Measurements from ENCODE around the gene VIPR2.

The VIPR2 gene

DNA sequence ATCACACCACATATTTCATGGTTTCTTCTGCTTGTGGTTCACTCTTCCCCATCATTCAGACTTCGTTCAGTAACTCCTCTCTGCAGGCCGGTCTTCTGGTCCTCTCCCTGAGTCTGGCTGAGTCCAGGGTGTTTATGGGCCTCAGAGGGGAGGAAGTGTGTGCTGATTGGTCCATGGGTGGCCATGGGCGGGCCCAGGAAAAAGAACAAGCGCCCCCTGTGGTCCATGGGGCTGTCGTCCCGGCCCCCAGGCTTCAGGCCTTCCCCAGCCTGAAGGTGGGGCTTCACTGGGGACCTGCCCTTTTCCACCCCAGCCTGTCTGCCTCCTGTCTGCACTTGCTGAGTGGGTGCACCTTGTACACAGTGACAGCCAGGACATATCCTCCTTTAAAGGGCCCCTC is 123.7 kb downstream of the VIPR2 start:
- Histone ChIP-seq H3K27me3 (ENCODE audit: insufficient read depth, low read length) (no peaks in the 10 kb centered on the region), H2AFZ (ENCODE audit: low read length, unreplicated experiment) (no peak overlapping the region), H3K27ac (ENCODE audit: low read depth, low read length) (no peak overlapping the region), H3K4me3 (ENCODE audit: low read depth, low read length) (no peak overlapping the region), H3K4me1 (ENCODE audit: control insufficient read depth, insufficient read depth, low read length, unreplicated experiment) (no peaks in the 10 kb centered on the region), H3K79me2 (ENCODE audit: control insufficient read depth, insufficient read depth, low read length, unreplicated experiment) (no peaks in the 10 kb centered on the region), H3K36me3 (ENCODE audit: insufficient read depth, low read length) (no peaks in the 10 kb centered on the region)

DNA sequence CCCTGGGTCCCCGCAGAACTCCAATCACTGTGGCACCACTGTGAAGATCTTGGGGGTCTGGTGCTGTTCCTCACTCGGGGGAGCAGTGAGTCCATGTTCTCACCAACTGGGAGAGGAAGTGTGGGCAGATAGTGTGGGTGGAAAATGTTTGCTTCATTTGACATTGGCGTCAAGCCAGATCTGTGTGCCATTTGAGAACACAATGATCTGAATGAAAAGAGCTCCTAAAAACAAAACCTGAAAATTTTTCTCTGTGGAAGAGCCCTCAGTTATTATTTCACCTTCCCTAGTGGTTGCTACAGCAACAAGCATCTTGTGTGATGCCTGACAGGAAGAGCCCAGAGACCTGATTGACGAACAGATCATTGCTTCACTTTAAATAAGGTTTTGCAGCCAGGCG is 125.6 kb downstream of the VIPR2 start:
- Histone ChIP-seq H2AFZ (ENCODE audit: low read length, unreplicated experiment) (no peak overlapping the region), H3K27me3 (ENCODE audit: insufficient read depth, low read length) (no peaks in the 10 kb centered on the region), H3K4me3 (ENCODE audit: low read depth, low read length) (no peak overlapping the region), H3K79me2 (ENCODE audit: control insufficient read depth, insufficient read depth, low read length, unreplicated experiment) (no peaks in the 10 kb centered on the region), H3K4me1 (ENCODE audit: control insufficient read depth, insufficient read depth, low read length, unreplicated experiment) (no peaks in the 10 kb centered on the region), H3K36me3 (ENCODE audit: insufficient read depth, low read length) (no peaks in the 10 kb centered on the region), H3K27ac (ENCODE audit: low read depth, low read length) (no peak overlapping the region)

DNA sequence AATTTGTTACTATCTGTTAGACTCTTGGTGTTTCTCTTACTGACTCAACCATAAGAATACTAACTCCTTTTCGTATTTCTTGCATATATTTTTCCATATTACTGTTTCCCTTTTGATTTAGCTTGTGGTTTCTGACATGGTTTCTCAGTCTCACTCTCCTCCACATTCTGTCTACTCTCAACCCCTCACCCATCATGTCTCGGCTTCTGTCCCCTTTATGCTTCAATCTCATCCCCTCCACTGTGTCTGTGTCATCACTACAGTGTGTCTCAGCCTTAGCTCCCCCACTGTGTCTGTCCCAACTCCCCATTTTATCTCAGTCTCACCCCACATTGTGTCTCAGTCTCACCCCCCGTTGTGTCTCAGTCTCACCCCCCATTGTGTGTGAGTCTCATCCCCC is 126.9 kb downstream of the VIPR2 start:
- Histone ChIP-seq H3K27me3 (ENCODE audit: insufficient read depth, low read length) (no peaks in the 10 kb centered on the region), H3K27ac (ENCODE audit: low read depth, low read length) (no peak overlapping the region), H2AFZ (ENCODE audit: low read length, unreplicated experiment) (no peak overlapping the region), H3K4me3 (ENCODE audit: low read depth, low read length) (no peak overlapping the region), H3K4me1 (ENCODE audit: control insufficient read depth, insufficient read depth, low read length, unreplicated experiment) (no peaks in the 10 kb centered on the region), H3K36me3 (ENCODE audit: insufficient read depth, low read length) (no peaks in the 10 kb centered on the region), H3K79me2 (ENCODE audit: control insufficient read depth, insufficient read depth, low read length, unreplicated experiment) (no peaks in the 10 kb centered on the region)

DNA sequence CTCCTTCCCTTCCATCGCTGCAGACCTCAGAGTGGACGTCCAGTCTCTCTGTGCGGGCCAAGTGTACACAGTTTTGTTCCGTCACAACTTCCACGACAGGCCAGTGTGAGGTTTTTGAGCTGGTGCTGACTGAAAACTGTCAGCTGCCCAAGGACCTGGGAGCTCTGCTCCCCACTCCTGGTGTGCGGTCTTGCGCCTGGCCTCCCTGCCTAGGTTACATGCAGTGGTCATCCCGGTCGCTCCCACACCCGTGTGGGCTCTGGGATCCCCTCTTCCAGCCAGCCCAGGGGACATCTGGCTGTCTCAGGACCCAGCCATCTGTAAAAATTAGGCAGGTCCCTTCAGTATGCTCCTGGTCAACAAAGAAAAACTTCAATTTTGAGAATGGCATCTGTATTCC is 127.5 kb downstream of the VIPR2 start:
- H3K36me3 ChIP-seq (ENCODE audit: insufficient read depth, low read length): no peaks in the 10 kb centered on the region
- H3K4me3 ChIP-seq (ENCODE audit: low read depth, low read length): no peak overlapping the region
- no peaks in the 10 kb centered on the region for H3K79me2 ChIP-seq (ENCODE audit: control insufficient read depth, insufficient read depth, low read length, unreplicated experiment)
- no peak overlapping the region for H2AFZ ChIP-seq (ENCODE audit: low read length, unreplicated experiment)
- H3K27ac ChIP-seq (ENCODE audit: low read depth, low read length): no peak overlapping the region
- H3K27me3 ChIP-seq (ENCODE audit: insufficient read depth, low read length): no peaks in the 10 kb centered on the region
- no peaks in the 10 kb centered on the region for H3K4me1 ChIP-seq (ENCODE audit: control insufficient read depth, insufficient read depth, low read length, unreplicated experiment)

DNA sequence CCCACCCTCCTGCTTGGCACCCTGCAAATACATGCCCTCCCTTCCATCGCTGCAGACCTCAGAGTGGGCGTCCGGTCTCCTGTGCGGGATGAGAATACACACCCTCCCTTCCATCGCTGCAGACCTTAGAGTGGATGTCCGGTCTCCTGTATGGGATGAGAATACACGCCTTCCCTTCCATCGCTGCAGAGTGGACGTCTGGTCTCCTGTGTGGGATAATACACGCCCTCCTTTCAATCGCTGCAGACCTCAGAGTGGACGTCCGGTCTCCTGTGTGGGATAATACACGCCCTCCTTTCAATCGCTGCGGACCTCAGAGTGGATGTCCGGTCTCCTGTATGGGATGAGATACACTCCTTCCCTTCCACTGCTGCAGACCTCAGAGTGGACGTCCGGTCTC is 128.1 kb downstream of the VIPR2 start:
- Histone ChIP-seq H3K79me2 (ENCODE audit: control insufficient read depth, insufficient read depth, low read length, unreplicated experiment) (no peaks in the 10 kb centered on the region), H3K4me3 (ENCODE audit: low read depth, low read length) (no peak overlapping the region), H3K27ac (ENCODE audit: low read depth, low read length) (no peak overlapping the region), H3K36me3 (ENCODE audit: insufficient read depth, low read length) (no peaks in the 10 kb centered on the region), H3K4me1 (ENCODE audit: control insufficient read depth, insufficient read depth, low read length, unreplicated experiment) (no peaks in the 10 kb centered on the region), H3K27me3 (ENCODE audit: insufficient read depth, low read length) (no peaks in the 10 kb centered on the region), H2AFZ (ENCODE audit: low read length, unreplicated experiment) (no peak overlapping the region)

DNA sequence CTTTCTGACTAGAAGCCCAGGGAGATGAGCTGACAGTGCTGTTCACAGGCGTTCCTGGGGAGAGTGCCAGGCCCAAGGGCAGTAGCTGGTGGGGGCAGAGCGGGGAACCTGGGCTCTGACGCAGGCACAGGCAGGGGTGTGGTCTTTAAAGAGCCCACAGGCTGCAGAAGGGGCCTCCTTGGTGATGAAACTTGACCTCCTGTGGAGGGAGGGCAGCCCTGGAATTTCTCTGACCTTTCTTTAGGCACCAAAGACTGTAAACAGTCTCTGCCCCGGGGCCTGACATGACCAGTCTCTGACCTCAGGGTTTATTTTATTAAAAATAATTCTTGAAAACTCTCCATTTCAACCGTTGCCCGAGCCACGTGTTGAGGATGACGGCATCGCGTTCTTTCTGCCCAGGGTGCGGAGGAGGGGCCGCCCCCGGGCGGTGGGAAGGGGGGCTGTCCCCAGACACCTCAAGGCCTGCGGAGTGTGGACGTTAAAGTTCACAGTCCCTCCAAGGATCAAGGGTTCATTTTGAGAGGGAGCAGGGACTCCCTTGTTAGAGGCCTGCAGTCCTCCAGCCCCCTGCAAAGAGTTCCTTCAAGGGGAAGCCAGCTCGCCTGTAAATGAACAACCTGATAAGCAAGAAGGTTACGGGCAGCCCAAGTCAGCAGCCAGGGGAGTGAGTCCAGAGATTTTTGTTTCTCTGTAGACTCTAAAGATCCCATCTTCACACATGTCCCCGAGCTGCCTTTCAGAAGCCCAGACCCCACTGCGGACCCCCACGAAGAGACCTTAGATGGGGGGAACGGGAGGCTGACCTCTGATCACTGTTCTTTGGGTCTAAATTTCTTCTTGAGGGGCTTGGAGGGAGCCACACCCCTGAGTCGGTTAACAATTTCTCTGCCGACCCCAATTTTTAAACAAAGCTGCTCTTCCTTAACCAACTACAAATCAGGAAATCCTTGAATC is 128.9 kb downstream of the VIPR2 start:
- Histone ChIP-seq H3K4me3 (ENCODE audit: low read depth, low read length) (no peak overlapping the region), H3K27ac (ENCODE audit: low read depth, low read length) (no peak overlapping the region), H2AFZ (ENCODE audit: low read length, unreplicated experiment) (no peak overlapping the region), H3K4me1 (ENCODE audit: control insufficient read depth, insufficient read depth, low read length, unreplicated experiment) (no peaks in the 10 kb centered on the region), H3K79me2 (ENCODE audit: control insufficient read depth, insufficient read depth, low read length, unreplicated experiment) (no peaks in the 10 kb centered on the region), H3K36me3 (ENCODE audit: insufficient read depth, low read length) (no peaks in the 10 kb centered on the region), H3K27me3 (ENCODE audit: insufficient read depth, low read length) (no peaks in the 10 kb centered on the region)

DNA sequence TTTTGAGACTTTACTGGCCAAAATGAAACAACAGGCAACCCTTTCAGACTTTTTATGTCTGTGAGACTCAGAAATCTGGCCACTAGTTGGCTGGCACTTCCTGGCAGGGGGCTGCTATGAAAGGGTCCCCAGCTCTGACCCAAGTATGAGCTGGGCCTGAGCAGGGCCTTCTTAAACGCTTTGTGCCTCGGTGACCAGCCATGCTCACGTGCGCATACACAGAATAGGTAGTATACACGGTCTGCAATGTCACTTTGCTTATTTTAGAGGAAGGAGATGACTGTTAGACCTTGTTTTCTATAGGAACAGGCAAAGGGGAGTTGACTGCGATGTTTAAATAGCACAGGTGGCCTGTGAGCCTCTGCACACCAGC is 129.6 kb downstream of the VIPR2 start:
- Histone ChIP-seq H3K27ac (ENCODE audit: low read depth, low read length) (no peak overlapping the region), H3K4me3 (ENCODE audit: low read depth, low read length) (no peak overlapping the region), H2AFZ (ENCODE audit: low read length, unreplicated experiment) (no peak overlapping the region), H3K36me3 (ENCODE audit: insufficient read depth, low read length) (no peaks in the 10 kb centered on the region), H3K79me2 (ENCODE audit: control insufficient read depth, insufficient read depth, low read length, unreplicated experiment) (no peaks in the 10 kb centered on the region), H3K27me3 (ENCODE audit: insufficient read depth, low read length) (no peaks in the 10 kb centered on the region), H3K4me1 (ENCODE audit: control insufficient read depth, insufficient read depth, low read length, unreplicated experiment) (no peaks in the 10 kb centered on the region)

DNA sequence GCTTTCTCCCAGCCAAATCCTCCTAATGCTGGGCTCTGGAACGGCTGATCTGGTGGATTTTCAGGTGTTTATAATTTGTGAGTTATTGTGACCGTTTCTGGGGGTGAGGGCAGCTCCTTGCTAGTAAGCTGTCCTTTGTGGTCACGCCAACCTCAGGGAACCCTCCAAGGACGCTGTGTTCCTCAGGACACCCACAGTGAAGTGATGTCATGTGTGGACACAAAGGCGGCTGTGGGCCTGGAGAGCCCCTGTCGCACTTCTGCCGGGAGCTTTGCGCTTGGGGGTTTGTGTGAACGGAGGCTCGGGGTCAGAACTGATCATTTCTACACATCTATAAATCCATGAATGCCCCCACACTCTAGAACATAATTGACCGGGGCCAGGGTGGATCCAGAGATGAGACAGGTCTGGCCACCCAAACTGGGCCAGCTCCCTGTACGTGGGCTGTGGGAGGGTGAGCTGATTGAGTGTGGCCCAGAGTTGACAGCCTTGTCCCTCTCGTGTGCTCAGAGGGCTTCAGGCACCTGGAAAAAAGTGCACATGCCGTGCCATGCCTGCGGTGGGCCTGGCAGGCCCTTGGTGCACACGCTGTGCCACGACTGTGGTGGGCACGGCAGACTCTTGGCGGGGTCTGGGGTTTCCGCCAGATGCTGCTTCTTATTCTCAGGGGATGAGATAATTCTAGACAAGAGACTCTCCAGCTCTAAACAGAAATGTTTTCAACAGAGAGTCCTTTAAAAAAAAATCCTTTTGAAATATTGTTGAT is 130.2 kb downstream of the VIPR2 start:
- Histone ChIP-seq H3K4me1 (ENCODE audit: control insufficient read depth, insufficient read depth, low read length, unreplicated experiment) (no peaks in the 10 kb centered on the region), H3K36me3 (ENCODE audit: insufficient read depth, low read length) (no peaks in the 10 kb centered on the region), H3K79me2 (ENCODE audit: control insufficient read depth, insufficient read depth, low read length, unreplicated experiment) (no peaks in the 10 kb centered on the region), H3K27me3 (ENCODE audit: insufficient read depth, low read length) (no peaks in the 10 kb centered on the region), H3K4me3 (ENCODE audit: low read depth, low read length) (no peak overlapping the region), H3K27ac (ENCODE audit: low read depth, low read length) (no peak overlapping the region), H2AFZ (ENCODE audit: low read length, unreplicated experiment) (no peak overlapping the region)

DNA sequence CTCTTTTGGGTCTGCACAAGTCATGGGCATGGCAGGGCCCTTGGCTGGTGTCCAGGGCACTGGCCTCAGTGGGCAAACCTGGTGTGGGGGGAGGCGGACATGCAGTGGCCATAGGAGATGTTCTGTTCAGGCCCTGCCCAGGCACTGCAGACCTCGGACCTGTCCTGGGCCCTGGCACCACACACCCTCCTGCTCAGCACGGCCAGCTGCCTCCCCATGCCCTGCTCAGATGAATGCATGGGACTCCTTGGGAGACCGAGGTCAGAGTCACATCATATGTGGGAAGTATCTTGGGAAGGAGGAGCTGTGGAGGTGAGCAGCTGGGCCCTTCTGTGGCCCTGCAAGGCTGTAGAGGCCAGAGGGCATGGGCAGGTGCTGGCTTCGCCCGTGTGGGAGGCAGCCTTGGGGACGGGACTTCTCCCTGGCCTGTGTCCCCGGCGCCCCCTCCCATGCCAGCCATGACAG is 130.8 kb downstream of the VIPR2 start:
- H3K27ac ChIP-seq (ENCODE audit: low read depth, low read length): no peak overlapping the region

DNA sequence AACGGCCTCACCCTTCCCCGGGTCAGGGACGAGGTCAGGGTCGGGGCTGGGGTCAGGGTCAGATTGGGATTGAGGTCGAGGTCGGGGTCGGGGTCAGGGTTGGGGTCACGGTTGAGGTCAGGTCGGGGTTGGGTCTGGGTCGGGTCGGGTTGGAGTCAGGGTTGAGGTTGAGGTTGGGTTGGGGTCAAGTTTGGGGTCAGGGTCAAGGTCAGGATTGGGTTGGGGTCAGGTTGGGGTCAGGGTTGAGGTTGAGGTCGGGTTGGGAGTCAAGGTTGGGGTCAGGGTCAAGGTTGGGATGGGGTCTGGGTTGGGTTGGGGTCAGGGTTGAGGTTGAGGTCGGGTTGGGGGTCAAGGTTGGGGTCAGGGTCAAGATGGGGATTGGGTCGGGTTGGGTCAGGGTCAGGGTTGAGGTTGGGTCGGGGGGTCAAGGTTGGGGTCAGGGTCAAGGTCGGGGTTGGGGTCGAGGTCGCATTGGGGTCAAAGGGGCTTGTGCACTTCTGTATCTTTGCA is 131.4 kb downstream of the VIPR2 start:
- H2AFZ ChIP-seq (ENCODE audit: low read length, unreplicated experiment): no peak overlapping the region
- H3K27me3 ChIP-seq (ENCODE audit: insufficient read depth, low read length): no peaks in the 10 kb centered on the region
- no peaks in the 10 kb centered on the region for H3K36me3 ChIP-seq (ENCODE audit: insufficient read depth, low read length)
- no peak overlapping the region for H3K27ac ChIP-seq (ENCODE audit: low read depth, low read length)
- no peaks in the 10 kb centered on the region for H3K79me2 ChIP-seq (ENCODE audit: control insufficient read depth, insufficient read depth, low read length, unreplicated experiment)
- no peaks in the 10 kb centered on the region for H3K4me1 ChIP-seq (ENCODE audit: control insufficient read depth, insufficient read depth, low read length, unreplicated experiment)
- H3K4me3 ChIP-seq (ENCODE audit: low read depth, low read length): no peak overlapping the region

More for the DNA sequence above, 130.8 kb downstream of the VIPR2 start:
- Histone ChIP-seq H3K4me1 (ENCODE audit: control insufficient read depth, insufficient read depth, low read length, unreplicated experiment) (no peaks in the 10 kb centered on the region), H2AFZ (ENCODE audit: low read length, unreplicated experiment) (no peak overlapping the region), H3K27me3 (ENCODE audit: insufficient read depth, low read length) (no peaks in the 10 kb centered on the region), H3K4me3 (ENCODE audit: low read depth, low read length) (no peak overlapping the region), H3K79me2 (ENCODE audit: control insufficient read depth, insufficient read depth, low read length, unreplicated experiment) (no peaks in the 10 kb centered on the region), H3K36me3 (ENCODE audit: insufficient read depth, low read length) (no peaks in the 10 kb centered on the region)
